CD4-positive, CD25-positive, alpha-beta regulatory T cell (primary cell): ENCODE data around the gene KIAA0825. TPM values are rescaled to one million over a fixed set of nuclear protein-coding genes. Genes with fewer than 3 reads are reported as not detected.

Experiments
- ATAC-seq, 2 donors: fragments of 150-1000 bp; cut with Tn5 transposase; one replicate each; pipeline ENCODE4 v1.10.0; 2021; ENCODE audit warnings: low read depth in 2 of 2, moderate number of reproducible peaks in 2 of 2, moderate library complexity in 1 of 2
- DNase-seq, 3 donors: peaks; one replicate each; pipeline versions ENCODE4 v3.0.0 to v3.0.0-alpha.2; 2012 to 2022; ENCODE audit warnings: mixed read lengths in 1 of 3
- H3K27ac ChIP-seq: one replicate; pipeline ENCODE4 v1.7.0; 2013; ENCODE audit warnings: mild to moderate bottlenecking, low read length; ENCODE audit not compliant: insufficient read depth, poor library complexity, severe bottlenecking
- H3K27me3 ChIP-seq: one replicate; pipeline ENCODE4 v1.7.0; 2013; ENCODE audit warnings: low read length; ENCODE audit not compliant: control insufficient read depth, insufficient read depth
- H3K36me3 ChIP-seq: one replicate; pipeline ENCODE4 v1.7.0; 2013; ENCODE audit warnings: mild to moderate bottlenecking, low read length, moderate library complexity; ENCODE audit not compliant: control insufficient read depth, insufficient read depth
- H3K4me1 ChIP-seq: 2 replicates; pipeline ENCODE4 v1.7.0; 2013; ENCODE audit warnings: mild to moderate bottlenecking, low read length; ENCODE audit not compliant: insufficient read depth, control insufficient read depth, poor library complexity, severe bottlenecking
- H3K4me3 ChIP-seq: one replicate; pipeline ENCODE4 v1.7.0; 2013; ENCODE audit warnings: low read depth, mild to moderate bottlenecking, low read length, moderate library complexity
- H3K9me3 ChIP-seq, 2 experiments: 1 replicate in 1 of 2; 2 replicates in 1 of 2; pipeline ENCODE4 v1.7.0; 2013; ENCODE audit warnings: low read length in 2 of 2, mild to moderate bottlenecking in 1 of 2, moderate library complexity in 1 of 2; ENCODE audit not compliant: control insufficient read depth in 2 of 2
- H3K27ac Mint-ChIP-seq, 3 donors: one replicate each; pipeline ENCODE4 v1.8.0; 2020 to 2022; ENCODE audit warnings: mild to moderate bottlenecking in 3 of 3, mixed read lengths in 3 of 3, moderate library complexity in 2 of 3
- H3K27me3 Mint-ChIP-seq: one replicate; pipeline ENCODE4 v1.8.0; 2022; ENCODE audit warnings: mild to moderate bottlenecking, mixed read lengths
- H3K36me3 Mint-ChIP-seq: one replicate; pipeline ENCODE4 v1.8.0; 2020; ENCODE audit warnings: mixed read lengths
- H3K4me1 Mint-ChIP-seq, 4 donors: one replicate each; pipeline ENCODE4 v1.8.0; 2020 to 2022; ENCODE audit warnings: mixed read lengths in 4 of 4, mild to moderate bottlenecking in 1 of 4
- H3K4me3 Mint-ChIP-seq, 4 donors: one replicate each; pipeline ENCODE4 v1.8.0; 2020 to 2022; ENCODE audit warnings: mild to moderate bottlenecking in 4 of 4, mixed read lengths in 4 of 4, moderate library complexity in 3 of 4
- H3K9me3 Mint-ChIP-seq, 7 donors: one replicate each; pipeline ENCODE4 v1.8.0; 2020 to 2022; ENCODE audit warnings: mixed read lengths in 7 of 7, mild to moderate bottlenecking in 3 of 7, moderate library complexity in 2 of 7
- polyA plus RNA-seq, 4 donors: library from polyadenylated mRNA; unstranded; fragments of 300-500 nt; fragmentation: Illumina TruSeq; gene quantifications; one replicate each; pipeline ENCODE4 v1.2.3, GENCODE V29; 2021
- total RNA-seq: library from RNA; stranded (reverse); gene quantifications from one replicate; pipeline ENCODE4 v1.2.3, GENCODE V29; 2022

KIAA0825 gene
- total and polyA plus RNA-seq, 5 donors from 2014 or later: 0.42 to 4.6 (median 1.3) TPM

DNA sequence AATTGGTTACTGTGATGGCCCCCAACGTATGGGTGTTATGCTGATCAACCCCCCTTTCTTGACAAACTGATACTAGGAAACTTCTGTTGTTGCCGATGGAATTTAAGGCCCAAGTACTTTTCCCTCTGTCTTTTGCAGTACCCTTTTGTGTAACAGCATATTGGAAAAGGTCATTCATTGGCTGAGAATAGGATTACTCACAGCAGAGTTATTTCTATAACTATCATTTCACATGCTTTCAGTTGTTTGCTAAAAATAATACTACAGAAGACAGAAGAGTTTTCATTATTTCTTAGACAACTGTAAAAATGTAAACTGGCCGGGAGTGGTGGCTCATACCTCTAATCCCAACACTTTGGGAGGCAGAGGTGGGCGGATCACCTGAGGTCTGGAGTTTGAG lies 329.5 kb downstream of the KIAA0825 start:
- Mint-ChIP-seq H3K9me3 (peaks cover 0 to 23% (median 8%) of the 10 kb centered on the region in 7 donors), H3K27me3 (no peaks in the 10 kb centered on the region), H3K27ac (no peak overlapping the region), H3K4me3 (no peak overlapping the region), H3K36me3 (no peaks in the 10 kb centered on the region), H3K4me1 (no peaks in the 10 kb centered on the region)
- no peak for DNase-seq
- no peaks in the 10 kb centered on the region for H3K4me1 ChIP-seq
- no peak overlapping the region for H3K4me3 ChIP-seq
- H3K36me3 ChIP-seq: no peaks in the 10 kb centered on the region
- no peaks in the 10 kb centered on the region for H3K27me3 ChIP-seq
- H3K27ac ChIP-seq: no peak overlapping the region
- H3K9me3 ChIP-seq: no peaks in the 10 kb centered on the region
- no peak for ATAC-seq

DNA sequence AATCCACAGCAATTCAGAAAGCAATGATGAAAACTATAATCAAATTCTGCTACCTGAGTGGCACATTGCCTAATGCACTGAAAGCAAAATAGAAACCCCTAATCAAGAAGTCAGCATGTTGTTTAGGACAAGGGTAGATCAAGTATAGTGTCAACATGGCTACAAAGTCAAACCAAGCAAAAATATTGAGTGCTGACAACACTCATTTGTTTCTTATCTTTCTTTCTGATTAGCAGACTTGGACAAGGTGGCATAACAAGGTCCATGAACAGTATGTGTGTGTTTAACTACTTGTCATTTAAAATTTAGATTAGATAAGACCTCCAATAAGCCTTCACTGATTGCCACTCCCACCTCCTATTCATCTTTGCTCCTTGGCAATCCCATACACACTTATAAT lies 332.4 kb downstream of the KIAA0825 start:
- Mint-ChIP-seq H3K27ac (no peak overlapping the region), H3K9me3 (peaks cover 0 to 10% (median 0%) of the 10 kb centered on the region in 7 donors), H3K4me1 (no peaks in the 10 kb centered on the region), H3K36me3 (no peaks in the 10 kb centered on the region), H3K27me3 (no peaks in the 10 kb centered on the region), H3K4me3 (no peak overlapping the region)
- Histone ChIP-seq H3K9me3 (no peaks in the 10 kb centered on the region), H3K27ac (no peak overlapping the region), H3K4me1 (no peaks in the 10 kb centered on the region), H3K4me3 (no peak overlapping the region), H3K27me3 (no peaks in the 10 kb centered on the region), H3K36me3 (no peaks in the 10 kb centered on the region)
- no peak for DNase-seq
- no peak for ATAC-seq

DNA sequence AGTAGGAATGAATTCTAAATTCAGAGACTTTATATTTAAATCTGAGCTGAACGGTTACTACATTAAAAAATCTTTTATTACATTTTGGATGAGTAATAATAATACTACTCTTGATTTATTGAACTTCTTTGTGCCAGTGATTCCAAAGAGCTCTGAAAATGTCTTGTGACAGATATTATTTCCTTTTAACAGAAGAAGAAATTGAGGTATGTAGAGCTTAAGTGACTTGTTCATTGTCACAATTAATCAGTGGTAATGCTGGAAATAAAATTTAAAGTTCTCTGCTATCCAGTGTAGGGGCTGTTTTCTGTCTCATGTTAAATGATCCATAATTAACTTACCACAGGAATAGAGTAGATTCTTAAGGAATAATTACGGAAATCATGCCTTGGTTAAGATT lies 335.3 kb downstream of the KIAA0825 start:
- Mint-ChIP-seq H3K27me3 (no peaks in the 10 kb centered on the region), H3K27ac (no peak overlapping the region), H3K36me3 (no peaks in the 10 kb centered on the region), H3K4me3 (no peak overlapping the region), H3K4me1 (no peaks in the 10 kb centered on the region), H3K9me3 (peaks cover 0 to 10% (median 0%) of the 10 kb centered on the region in 7 donors)
- Histone ChIP-seq H3K36me3 (no peaks in the 10 kb centered on the region), H3K4me3 (no peak overlapping the region), H3K27me3 (no peaks in the 10 kb centered on the region), H3K4me1 (no peaks in the 10 kb centered on the region), H3K27ac (no peak overlapping the region), H3K9me3 (no peaks in the 10 kb centered on the region)
- no peak for ATAC-seq
- no peak for DNase-seq

DNA sequence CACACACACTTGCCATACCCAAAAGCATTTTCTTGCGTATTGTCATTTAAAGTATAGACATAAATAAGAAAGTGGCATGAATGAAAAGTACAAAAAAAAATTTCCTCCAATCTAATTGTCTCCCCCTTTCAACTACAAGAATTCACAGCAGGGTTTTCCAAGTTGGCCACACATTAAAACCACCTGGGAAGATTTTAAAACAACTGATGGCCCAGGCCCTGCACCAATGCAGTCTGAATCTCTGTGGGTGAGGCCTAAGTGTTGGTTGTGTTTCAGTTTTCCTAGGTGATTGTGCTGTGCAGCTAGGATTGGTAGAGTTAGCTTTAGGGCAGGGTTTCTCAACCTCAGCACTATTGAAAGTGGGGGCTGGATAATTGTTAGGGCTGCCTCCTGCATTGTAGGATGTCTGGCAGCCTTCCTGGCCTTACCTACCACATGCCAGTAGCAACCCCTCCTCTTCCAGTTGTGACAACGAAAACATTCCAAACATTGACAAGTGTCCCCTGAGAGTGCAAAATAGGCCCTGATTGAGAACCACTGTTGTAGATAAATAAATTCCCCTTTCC lies 337.1 kb downstream of the KIAA0825 start:
- no peaks in the 10 kb centered on the region for H3K27me3 Mint-ChIP-seq
- peaks cover 0 to 10% (median 0%) of the 10 kb centered on the region in 7 donors for H3K9me3 Mint-ChIP-seq
- Histone ChIP-seq H3K27ac (no peak overlapping the region), H3K4me1 (no peaks in the 10 kb centered on the region), H3K4me3 (no peak overlapping the region), H3K9me3 (no peaks in the 10 kb centered on the region), H3K27me3 (no peaks in the 10 kb centered on the region), H3K36me3 (no peaks in the 10 kb centered on the region)
- no peak overlapping the region for H3K4me3 Mint-ChIP-seq
- H3K4me1 Mint-ChIP-seq: no peaks in the 10 kb centered on the region
- DNase-seq (no peak), ATAC-seq (no peak)
- no peaks in the 10 kb centered on the region for H3K36me3 Mint-ChIP-seq
- H3K27ac Mint-ChIP-seq: no peak overlapping the region

DNA sequence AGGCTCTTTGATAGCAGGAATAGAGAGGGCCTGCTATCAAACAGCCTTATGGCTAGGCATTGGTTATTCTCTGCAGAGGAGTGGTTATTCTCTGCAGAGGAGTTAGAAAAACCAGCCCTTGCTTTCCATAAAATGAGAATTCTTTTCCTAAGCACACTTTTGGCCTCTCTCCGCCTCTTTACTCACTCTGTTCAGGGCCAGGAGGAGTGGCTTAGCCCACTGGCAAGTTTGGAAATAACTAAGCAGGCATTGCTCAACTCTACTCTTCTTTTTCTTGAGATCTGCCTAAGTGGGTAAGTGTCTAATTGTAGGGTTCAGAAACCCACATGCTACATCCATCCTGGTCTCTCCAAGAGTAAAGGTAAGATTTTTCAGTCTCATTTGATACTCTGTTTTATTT lies 341.7 kb downstream of the KIAA0825 start:
- Histone ChIP-seq H3K36me3 (no peaks in the 10 kb centered on the region), H3K27me3 (no peaks in the 10 kb centered on the region), H3K9me3 (no peaks in the 10 kb centered on the region), H3K4me1 (no peaks in the 10 kb centered on the region), H3K27ac (no peak overlapping the region), H3K4me3 (no peak overlapping the region)
- H3K4me1 Mint-ChIP-seq: no peaks in the 10 kb centered on the region
- ATAC-seq (no peak), DNase-seq (no peak)
- H3K4me3 Mint-ChIP-seq: no peak overlapping the region
- H3K27me3 Mint-ChIP-seq: peaks cover 3% of the 10 kb centered on the region
- no peaks in the 10 kb centered on the region for H3K36me3 Mint-ChIP-seq
- H3K27ac Mint-ChIP-seq: no peak overlapping the region
- peaks cover 0 to 3% (median 0%) of the 10 kb centered on the region in 7 donors for H3K9me3 Mint-ChIP-seq

DNA sequence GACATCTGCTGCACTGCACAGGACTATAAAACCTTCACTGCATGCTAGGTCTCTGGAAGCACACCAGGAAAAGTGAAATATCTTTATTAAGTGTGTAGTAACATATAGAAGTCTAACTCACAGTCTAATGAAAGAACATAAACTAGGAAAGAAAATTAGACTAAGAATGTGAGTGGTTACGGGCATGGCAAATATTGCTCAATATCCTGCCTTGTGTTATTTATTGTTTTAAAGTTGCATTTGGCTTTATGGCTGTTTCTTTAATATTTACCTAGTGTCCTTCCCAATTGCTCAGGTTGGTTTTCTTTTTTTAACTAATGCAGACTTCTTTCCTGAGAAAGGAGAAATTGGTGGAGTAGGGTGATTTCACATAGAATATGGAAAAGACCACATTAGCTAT lies 342.4 kb downstream of the KIAA0825 start:
- Mint-ChIP-seq H3K4me3 (no peak overlapping the region), H3K4me1 (no peaks in the 10 kb centered on the region), H3K9me3 (peaks cover 0 to 1% (median 0%) of the 10 kb centered on the region in 7 donors), H3K27me3 (peaks cover 5% of the 10 kb centered on the region), H3K36me3 (no peaks in the 10 kb centered on the region), H3K27ac (no peak overlapping the region)
- no peaks in the 10 kb centered on the region for H3K9me3 ChIP-seq
- H3K27ac ChIP-seq: no peak overlapping the region
- no peaks in the 10 kb centered on the region for H3K36me3 ChIP-seq
- no peaks in the 10 kb centered on the region for H3K4me1 ChIP-seq
- ATAC-seq: no peak
- DNase-seq: no peak
- H3K4me3 ChIP-seq: no peak overlapping the region
- H3K27me3 ChIP-seq: no peaks in the 10 kb centered on the region

DNA sequence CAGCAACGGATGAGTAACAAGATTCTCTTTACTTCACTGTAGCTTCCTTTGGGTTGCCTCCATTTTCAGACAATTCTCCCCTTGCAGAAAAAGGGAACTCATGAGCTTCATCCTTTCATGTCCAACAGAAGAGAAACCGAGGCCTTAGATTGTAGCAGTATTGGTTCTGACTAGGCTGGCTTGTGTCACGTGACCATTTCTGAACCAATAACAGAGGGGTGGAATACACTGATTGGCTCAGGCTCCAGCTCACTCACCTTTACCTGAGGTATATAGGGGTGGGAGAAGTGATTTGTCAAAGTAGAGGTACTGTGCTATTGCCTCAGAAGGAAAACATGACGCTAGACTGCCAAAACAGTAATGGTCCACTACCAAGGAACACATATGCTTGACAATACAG lies 343.7 kb downstream of the KIAA0825 start:
- Histone ChIP-seq H3K36me3 (no peaks in the 10 kb centered on the region), H3K9me3 (no peaks in the 10 kb centered on the region)
- H3K4me3 Mint-ChIP-seq: no peak overlapping the region

DNA sequence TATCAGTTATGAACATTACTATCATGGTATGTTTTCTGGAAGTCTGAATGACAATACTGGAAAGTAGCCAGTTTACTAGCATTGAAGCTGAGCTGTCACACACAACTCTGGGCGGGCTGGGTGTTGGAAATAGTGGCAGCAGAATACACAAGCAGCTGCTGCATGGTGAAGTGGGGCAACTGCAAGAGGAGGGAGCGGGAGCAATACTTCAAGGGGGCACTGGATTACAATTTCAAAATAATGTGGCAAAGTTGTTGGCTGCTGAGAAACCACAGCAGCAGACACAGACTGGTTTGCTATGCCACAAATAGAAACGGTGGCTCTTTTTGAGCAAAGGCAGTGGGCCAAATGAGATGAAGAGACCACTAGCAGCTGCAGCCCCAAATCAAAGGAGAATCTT lies 350.2 kb downstream of the KIAA0825 start:
- no peak overlapping the region for H3K4me3 Mint-ChIP-seq
- DNase-seq (no peak), ATAC-seq (no peak)
- H3K4me1 Mint-ChIP-seq: peaks cover 0 to 2% (median 0%) of the 10 kb centered on the region in 4 donors
- no peak overlapping the region for H3K27ac Mint-ChIP-seq
- H3K4me1 ChIP-seq: no peaks in the 10 kb centered on the region
- no peaks in the 10 kb centered on the region for H3K36me3 Mint-ChIP-seq
- H3K27me3 ChIP-seq: no peaks in the 10 kb centered on the region
- no peak overlapping the region for H3K4me3 ChIP-seq
- H3K9me3 ChIP-seq: no peaks in the 10 kb centered on the region
- peaks cover 0 to 12% (median 3%) of the 10 kb centered on the region in 7 donors for H3K9me3 Mint-ChIP-seq
- H3K36me3 ChIP-seq: no peaks in the 10 kb centered on the region
- no peak overlapping the region for H3K27ac ChIP-seq
- peaks cover 10% of the 10 kb centered on the region for H3K27me3 Mint-ChIP-seq

More for the DNA sequence above, 343.7 kb downstream of the KIAA0825 start:
- ATAC-seq (no peak), DNase-seq (no peak)
- Histone ChIP-seq H3K27ac (no peak overlapping the region), H3K4me1 (no peaks in the 10 kb centered on the region), H3K4me3 (no peak overlapping the region), H3K27me3 (no peaks in the 10 kb centered on the region)
- peaks cover 0 to 7% (median 2%) of the 10 kb centered on the region in 7 donors for H3K9me3 Mint-ChIP-seq
- H3K4me1 Mint-ChIP-seq: no peaks in the 10 kb centered on the region
- H3K36me3 Mint-ChIP-seq: no peaks in the 10 kb centered on the region
- H3K27ac Mint-ChIP-seq: no peak overlapping the region
- H3K27me3 Mint-ChIP-seq: peaks cover 5% of the 10 kb centered on the region
